Loucy (cell line): ENCODE measurements around the gene PDE4D.

Experiments used
- H2AFZ ChIP-seq: fragments of 200-600 bp; sonication (generic); 2 replicates; pipeline ENCODE4 v1.6.0; 2016; ENCODE audit warnings: antibody characterized with exemption, mild to moderate bottlenecking, low read length, moderate library complexity
- H3F3A ChIP-seq: fragments of 200-600 bp; 2 replicates; pipeline ENCODE4 v1.6.0; 2016; ENCODE audit warnings: antibody characterized with exemption, low read depth, mild to moderate bottlenecking
- H3K27me3 ChIP-seq: fragments of 200-600 bp; sonication (generic); 2 replicates; pipeline ENCODE4 v1.6.1; 2014; ENCODE audit warnings: low read length, mild to moderate bottlenecking; ENCODE audit not compliant: insufficient read depth, poor library complexity, severe bottlenecking
- H3K36me3 ChIP-seq: fragments of 200-600 bp; sonication (generic); 2 replicates; pipeline ENCODE4 v1.6.1; 2016; ENCODE audit warnings: low read length; ENCODE audit not compliant: insufficient read depth
- H3K4me1 ChIP-seq: fragments of 200-600 bp; sonication (generic); 2 replicates; pipeline ENCODE4 v1.5.1; 2014; ENCODE audit warnings: low read length, mild to moderate bottlenecking; ENCODE audit not compliant: insufficient read depth, poor library complexity, severe bottlenecking
- H3K4me2 ChIP-seq: fragments of 200-600 bp; sonication (generic); 2 replicates; pipeline ENCODE4 v1.6.0; 2014; ENCODE audit warnings: antibody characterized with exemption, low read length, low read depth, mild to moderate bottlenecking; ENCODE audit not compliant: poor library complexity, severe bottlenecking
- H3K4me3 ChIP-seq: fragments of 200-600 bp; sonication (generic); 2 replicates; pipeline ENCODE4 v1.5.1; 2014; ENCODE audit warnings: low read length, mild to moderate bottlenecking, mixed read lengths; ENCODE audit not compliant: poor library complexity, severe bottlenecking
- H3K79me2 ChIP-seq: fragments of 200-600 bp; sonication (generic); 2 replicates; pipeline ENCODE4 v1.6.1; 2014; ENCODE audit warnings: low read length; ENCODE audit not compliant: insufficient read depth
- H3K9ac ChIP-seq: fragments of 200-600 bp; sonication (generic); 2 replicates; pipeline ENCODE4 v1.6.0; 2014; ENCODE audit warnings: mild to moderate bottlenecking, low read depth, low read length, moderate library complexity; ENCODE audit not compliant: poor library complexity, severe bottlenecking
- H3K9me2 ChIP-seq: fragments of 200-600 bp; sonication (generic); replicated peaks from 2 replicates; pipeline ENCODE4 v1.6.1; 2016; ENCODE audit warnings: low read depth, low read length, mixed read lengths
- H3K9me3 ChIP-seq: fragments of 200-600 bp; sonication (generic); 2 replicates; pipeline ENCODE4 v1.6.1; 2014; ENCODE audit warnings: mild to moderate bottlenecking, antibody characterized with exemption, low read length, low read depth; ENCODE audit not compliant: insufficient read depth
- H4K20me1 ChIP-seq: fragments of 200-600 bp; sonication (generic); 2 replicates; pipeline ENCODE4 v1.6.0; 2014; ENCODE audit warnings: antibody characterized with exemption, low read length, mild to moderate bottlenecking; ENCODE audit not compliant: insufficient read depth, poor library complexity, severe bottlenecking
- CTCF ChIP-seq: fragments of 200-600 bp; sonication (generic); conservative IDR thresholded peaks from 2 replicates; pipeline ENCODE4 v1.5.1; 2014; ENCODE audit warnings: mild to moderate bottlenecking, antibody characterized with exemption, low read length
- EZH2phosphoT487 ChIP-seq: fragments of 200-600 bp; IDR thresholded peaks from 2 replicates; pipeline ENCODE4 v1.6.1; 2018; ENCODE audit warnings: antibody characterized with exemption, mild to moderate bottlenecking, moderate library complexity, borderline replicate concordance

The PDE4D gene

GRCh38 chr5:58993461-58993860, 900.1 kb downstream of the PDE4D start:
- Histone ChIP-seq H3K4me1 (no peaks in the 10 kb centered on the region), H3K4me3 (no peak overlapping the region), H3K27me3 (no peaks in the 10 kb centered on the region), H2AFZ (no peak overlapping the region), H3K36me3 (no peaks in the 10 kb centered on the region), H3K9ac (no peak overlapping the region), H3K9me2 (no peaks in the 10 kb centered on the region), H3K4me2 (no peak overlapping the region), H3K79me2 (no peaks in the 10 kb centered on the region), H3K9me3 (no peaks in the 10 kb centered on the region), H3F3A (no peaks in the 10 kb centered on the region), H4K20me1 (no peaks in the 10 kb centered on the region)
- TF ChIP-seq CTCF (no peak), EZH2phosphoT487 (no peak)

- H4K20me1 ChIP-seq, result no peaks in the 10 kb centered on the region
- no peak overlapping the region for H2AFZ ChIP-seq
- H3K9me2 ChIP-seq, result no peaks in the 10 kb centered on the region
- no peak overlapping the region for H3K4me3 ChIP-seq
- H3K36me3 ChIP-seq, result no peaks in the 10 kb centered on the region
- no peaks in the 10 kb centered on the region for H3F3A ChIP-seq
- no peaks in the 10 kb centered on the region for H3K9me3 ChIP-seq
- H3K4me1 ChIP-seq, result no peaks in the 10 kb centered on the region
- H3K9ac ChIP-seq, result no peak overlapping the region
- H3K27me3 ChIP-seq, result no peaks in the 10 kb centered on the region
- H3K4me2 ChIP-seq, result no peak overlapping the region
- no peaks in the 10 kb centered on the region for H3K79me2 ChIP-seq
- TF ChIP-seq EZH2phosphoT487 (no peak), CTCF (no peak)
Measured at GRCh38 chr5:58988938-58989337, 904.6 kb downstream of the PDE4D start.

- no peaks in the 10 kb centered on the region for H3K36me3 ChIP-seq
- no peaks in the 10 kb centered on the region for H3K79me2 ChIP-seq
- no peaks in the 10 kb centered on the region for H3K4me1 ChIP-seq
- no peaks in the 10 kb centered on the region for H3K9me3 ChIP-seq
- no peak overlapping the region for H3K4me2 ChIP-seq
- no peak overlapping the region for H3K9ac ChIP-seq
- H3K9me2 ChIP-seq, result no peaks in the 10 kb centered on the region
- H3K4me3 ChIP-seq, result no peak overlapping the region
- no peaks in the 10 kb centered on the region for H4K20me1 ChIP-seq
- H3F3A ChIP-seq, result no peaks in the 10 kb centered on the region
- TF ChIP-seq CTCF (no peak), EZH2phosphoT487 (no peak)
- H2AFZ ChIP-seq, result no peak overlapping the region
- no peaks in the 10 kb centered on the region for H3K27me3 ChIP-seq
Measured at GRCh38 chr5:58987193-58987592, 906.3 kb downstream of the PDE4D start.
